ENCODE results near the gene FNDC1. TPM values are rescaled to one million over a fixed set of nuclear protein-coding genes. Genes with fewer than 3 reads are reported as not detected.
"Not testable (repeated sequence)": the region's sequence is repeated elsewhere in the genome, so short reads cannot be mapped to it uniquely, and the experiment has no call there.

FNDC1 gene
- total and polyA plus RNA-seq, 4 donors, result 0.06 to 8.6 (median 0.31) TPM

- WGBS, 2 donors, result 55 to 61% methylated on average over 10 of the region's 10 CpGs
- Histone ChIP-seq H3K27ac (ENCODE audit: low read depth in 1 of 2, low read length in 1 of 2) (no peak overlapping the region), H3K36me3 (ENCODE audit: control insufficient read depth in 4 of 4, insufficient read depth in 4 of 4, low read length in 4 of 4) (no peaks in the 10 kb centered on the region), H3K4me3 (no peak overlapping the region), H3K4me1 (ENCODE audit: control insufficient read depth in 5 of 5, insufficient read depth in 5 of 5, low read length in 5 of 5) (no peaks in the 10 kb centered on the region), H3K9ac (ENCODE audit: insufficient read depth in 1 of 2, low read length in 2 of 2) (no peak overlapping the region), H3K27me3 (ENCODE audit: control insufficient read depth in 3 of 3, insufficient read depth in 3 of 3, low read length in 2 of 3) (no peaks in the 10 kb centered on the region), H3K9me3 (ENCODE audit: control insufficient read depth in 4 of 4, insufficient read depth in 3 of 4, low read length in 3 of 4) (peaks cover 0 to 2% (median 0%) of the 10 kb centered on the region in 4 donors)
- TF ChIP-seq, protein P1, sequence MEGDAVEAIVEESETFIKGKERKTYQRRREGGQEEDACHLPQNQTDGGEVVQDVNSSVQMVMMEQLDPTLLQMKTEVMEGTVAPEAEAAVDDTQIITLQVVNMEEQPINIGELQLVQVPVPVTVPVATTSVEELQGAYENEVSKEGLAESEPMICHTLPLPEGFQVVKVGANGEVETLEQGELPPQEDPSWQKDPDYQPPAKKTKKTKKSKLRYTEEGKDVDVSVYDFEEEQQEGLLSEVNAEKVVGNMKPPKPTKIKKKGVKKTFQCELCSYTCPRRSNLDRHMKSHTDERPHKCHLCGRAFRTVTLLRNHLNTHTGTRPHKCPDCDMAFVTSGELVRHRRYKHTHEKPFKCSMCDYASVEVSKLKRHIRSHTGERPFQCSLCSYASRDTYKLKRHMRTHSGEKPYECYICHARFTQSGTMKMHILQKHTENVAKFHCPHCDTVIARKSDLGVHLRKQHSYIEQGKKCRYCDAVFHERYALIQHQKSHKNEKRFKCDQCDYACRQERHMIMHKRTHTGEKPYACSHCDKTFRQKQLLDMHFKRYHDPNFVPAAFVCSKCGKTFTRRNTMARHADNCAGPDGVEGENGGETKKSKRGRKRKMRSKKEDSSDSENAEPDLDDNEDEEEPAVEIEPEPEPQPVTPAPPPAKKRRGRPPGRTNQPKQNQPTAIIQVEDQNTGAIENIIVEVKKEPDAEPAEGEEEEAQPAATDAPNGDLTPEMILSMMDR (IDR thresholded peaks at IDR 0.05; ENCODE audit: control extremely low read depth, extremely low read depth), result no peak
- DNase-seq (no peak), ATAC-seq (ENCODE audit: insufficient read depth, low FRiP score) (no peak)
These were observed 110.6 kb downstream of the FNDC1 start for GRCh38 chr6:159279790-159280277.

DNA sequence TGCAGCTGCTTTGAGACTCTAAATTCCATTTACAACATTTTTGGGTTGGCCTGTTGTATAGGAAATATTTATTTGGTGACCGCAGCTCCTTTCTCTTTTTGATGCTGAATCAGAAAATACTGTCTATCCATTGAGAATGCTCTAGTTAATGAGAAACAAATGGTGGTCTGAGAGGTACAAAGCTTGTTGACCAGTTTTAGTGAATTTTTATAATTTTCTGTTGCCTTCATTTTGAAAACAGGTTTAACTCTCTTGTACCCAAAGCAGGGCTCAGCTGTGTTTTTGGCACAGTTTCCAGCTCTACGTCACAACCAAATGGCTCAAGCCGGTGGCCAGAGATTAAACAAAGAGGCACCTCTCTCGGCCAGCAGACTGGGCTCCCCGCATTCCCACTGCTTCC is 113.2 kb downstream of the FNDC1 start:
- ATAC-seq (ENCODE audit: insufficient read depth, low FRiP score) (no peak), DNase-seq (no peak)
- Histone ChIP-seq H3K9ac (ENCODE audit: insufficient read depth in 1 of 2, low read length in 2 of 2) (no peak overlapping the region), H3K36me3 (ENCODE audit: control insufficient read depth in 4 of 4, insufficient read depth in 4 of 4, low read length in 4 of 4) (no peaks in the 10 kb centered on the region), H3K4me1 (ENCODE audit: control insufficient read depth in 5 of 5, insufficient read depth in 5 of 5, low read length in 5 of 5) (no peaks in the 10 kb centered on the region), H3K27ac (ENCODE audit: low read depth in 1 of 2, low read length in 1 of 2) (no peak overlapping the region), H3K27me3 (ENCODE audit: control insufficient read depth in 3 of 3, insufficient read depth in 3 of 3, low read length in 2 of 3) (no peaks in the 10 kb centered on the region), H3K4me3 (no peak overlapping the region), H3K9me3 (ENCODE audit: control insufficient read depth in 4 of 4, insufficient read depth in 3 of 4, low read length in 3 of 4) (no peaks in the 10 kb centered on the region)
- 28 to 64% methylated on average over 5 of the region's 5 CpGs for WGBS, 2 donors
- TF ChIP-seq, protein P1 (IDR thresholded peaks at IDR 0.05; ENCODE audit: control extremely low read depth, extremely low read depth), result no peak

GRCh38 chr6:159284661-159285060 is 115.5 kb downstream of the FNDC1 start:
- not testable (repeated sequence) for H3K4me1 ChIP-seq (ENCODE audit: control insufficient read depth in 5 of 5, insufficient read depth in 5 of 5, low read length in 5 of 5); DNase-seq; ATAC-seq (ENCODE audit: insufficient read depth, low FRiP score); H3K4me3 ChIP-seq; H3K9me3 ChIP-seq (ENCODE audit: control insufficient read depth in 4 of 4, insufficient read depth in 3 of 4, low read length in 3 of 4); H3K27me3 ChIP-seq (ENCODE audit: control insufficient read depth in 3 of 3, insufficient read depth in 3 of 3, low read length in 2 of 3); H3K9ac ChIP-seq (ENCODE audit: insufficient read depth in 1 of 2, low read length in 2 of 2); H3K27ac ChIP-seq (ENCODE audit: low read depth in 1 of 2, low read length in 1 of 2); H3K36me3 ChIP-seq (ENCODE audit: control insufficient read depth in 4 of 4, insufficient read depth in 4 of 4, low read length in 4 of 4)

- H3K27me3 ChIP-seq (ENCODE audit: control insufficient read depth in 3 of 3, insufficient read depth in 3 of 3, low read length in 2 of 3), result no peaks in the 10 kb centered on the region
- peaks cover 0 to 4% (median 0%) of the 10 kb centered on the region in 4 donors for H3K9me3 ChIP-seq (ENCODE audit: control insufficient read depth in 4 of 4, insufficient read depth in 3 of 4, low read length in 3 of 4)
- H3K27ac ChIP-seq (ENCODE audit: low read depth in 1 of 2, low read length in 1 of 2), result no peak overlapping the region
- ATAC-seq (ENCODE audit: insufficient read depth, low FRiP score) (no peak), DNase-seq (no peak)
- H3K4me1 ChIP-seq (ENCODE audit: control insufficient read depth in 5 of 5, insufficient read depth in 5 of 5, low read length in 5 of 5), result no peaks in the 10 kb centered on the region
- no peaks in the 10 kb centered on the region for H3K36me3 ChIP-seq (ENCODE audit: control insufficient read depth in 4 of 4, insufficient read depth in 4 of 4, low read length in 4 of 4)
- H3K4me3 ChIP-seq, result no peak overlapping the region
- TF ChIP-seq, protein P1 (IDR thresholded peaks at IDR 0.05; ENCODE audit: control extremely low read depth, extremely low read depth), result no peak
- H3K9ac ChIP-seq (ENCODE audit: insufficient read depth in 1 of 2, low read length in 2 of 2), result no peak overlapping the region
- 93 to 97% methylated on average over 5 of the region's 5 CpGs for WGBS, 2 donors
These were observed 129.6 kb downstream of the FNDC1 start for GRCh38 chr6:159298840-159299239.

All from lung (tissue), 12 donors.